Measurements from ENCODE around the gene MREG.

GRCh38 chr2:215941726-215942125 is 71.6 kb downstream of the MREG start:
- no peak for TF ChIP-seq CTCF (IDR thresholded peaks at IDR 0.05)
- TF ChIP-seq POLR2A (IDR thresholded peaks at IDR 0.05): no peak
- no peak for TF ChIP-seq POLR2AphosphoS5 (IDR thresholded peaks at IDR 0.05; ENCODE audit: insufficient read depth in 1 of 2, low read depth in 1 of 2)
